IMR-90 (cell line): ENCODE measurements around the gene TBC1D9. TPM values are rescaled to one million over a fixed set of nuclear protein-coding genes. Genes with fewer than 3 reads are reported as not detected.

Experiments used
- ATAC-seq: fragments of 200-7000 bp; cut with Tn5 transposase; 2 replicates; pipeline ENCODE4 v1.9.1; 2020; ENCODE audit warnings: low read depth, mild to moderate bottlenecking, moderate library complexity
- BruUV-seq: library from RNA; stranded (reverse); fragments of 400-500 nt; replicated peaks from 2 replicates; lab custom pipeline; 2021; lab: Mats Ljungman, UMichigan
- CTCF ChIA-PET: fragments of 300-600 bp; formaldehyde crosslinking; extraction: SDS; loops from one replicate; lab custom pipeline; 2021; ENCODE audit warnings: antibody characterized with exemption; lab: Yijun Ruan, JAX
- POLR2A ChIA-PET: fragments of 300-600 bp; sonication (Branson Sonifier 250); formaldehyde crosslinking; loops from one replicate; lab custom pipeline; 2022; ENCODE audit warnings: antibody characterized with exemption; ENCODE audit not compliant: unreplicated experiment; lab: Charles Lee
- DNase-seq: peaks from one replicate; pipeline ENCODE4 v3.0.0; 2013
- H2AFZ ChIP-seq: replicated peaks from 2 replicates; pipeline ENCODE3; 2013; ENCODE audit warnings: low read length, mild to moderate bottlenecking; ENCODE audit not compliant: poor library complexity
- H2AK5ac ChIP-seq: 2 replicates; pipeline ENCODE4 v1.6.1; 2013; ENCODE audit warnings: low read depth, low read length, inconsistent platforms
- H2AK9ac ChIP-seq: replicated peaks from 2 replicates; pipeline ENCODE3; 2013; ENCODE audit warnings: mild to moderate bottlenecking, low read depth, low read length, moderate library complexity; ENCODE audit not compliant: poor library complexity
- H2BK120ac ChIP-seq: 2 replicates; pipeline ENCODE4 v1.6.1; 2013; ENCODE audit warnings: low read depth, low read length, inconsistent platforms
- H2BK15ac ChIP-seq: 3 replicates; pipeline ENCODE4 v1.6.1; 2013; ENCODE audit warnings: low read depth, low read length, inconsistent platforms
- H2BK20ac ChIP-seq: 2 replicates; pipeline ENCODE4 v1.6.1; 2013; ENCODE audit warnings: low read depth, mild to moderate bottlenecking, inconsistent platforms, low read length, moderate library complexity
- H2BK5ac ChIP-seq: 2 replicates; pipeline ENCODE4 v1.6.1; 2013; ENCODE audit warnings: mild to moderate bottlenecking, low read depth, low read length, inconsistent platforms; ENCODE audit not compliant: poor library complexity, severe bottlenecking
- H3K14ac ChIP-seq: replicated peaks from 2 replicates; pipeline ENCODE4 v1.6.1; 2013; ENCODE audit warnings: low read depth, low read length, inconsistent platforms
- H3K18ac ChIP-seq: 2 replicates; pipeline ENCODE4 v1.6.1; 2013; ENCODE audit warnings: low read depth, low read length, control low read depth
- H3K23ac ChIP-seq: 2 replicates; pipeline ENCODE4 v1.6.1; 2013; ENCODE audit warnings: low read depth, low read length, inconsistent platforms
- H3K27ac ChIP-seq: 2 replicates; pipeline ENCODE4 v1.5.1; 2013; ENCODE audit warnings: mild to moderate bottlenecking, control low read depth, low read length; ENCODE audit not compliant: insufficient read depth
- H3K27me3 ChIP-seq: 2 replicates; pipeline ENCODE4 v1.6.1; 2013; ENCODE audit warnings: low read length; ENCODE audit not compliant: control insufficient read depth, insufficient read depth
- H3K36me3 ChIP-seq: 2 replicates; pipeline ENCODE4 v1.6.1; 2013; ENCODE audit warnings: low read length, mixed read lengths; ENCODE audit not compliant: control insufficient read depth, insufficient read depth
- H3K4ac ChIP-seq: 2 replicates; pipeline ENCODE4 v1.6.1; 2013; ENCODE audit warnings: low read depth, low read length, inconsistent platforms
- H3K4me1 ChIP-seq: 2 replicates; pipeline ENCODE4 v1.6.1; 2013; ENCODE audit warnings: low read length, mixed read lengths; ENCODE audit not compliant: control insufficient read depth, insufficient read depth
- H3K4me2 ChIP-seq: 2 replicates; pipeline ENCODE4 v1.6.1; 2013; ENCODE audit warnings: low read depth, mild to moderate bottlenecking, control low read depth, low read length, moderate library complexity
- H3K4me3 ChIP-seq: 2 replicates; pipeline ENCODE4 v1.5.1; 2013; ENCODE audit warnings: low read depth, mild to moderate bottlenecking, control low read depth, low read length, moderate library complexity; ENCODE audit not compliant: insufficient read depth
- H3K56ac ChIP-seq: 2 replicates; pipeline ENCODE4 v1.6.1; 2013; ENCODE audit warnings: low read length, inconsistent platforms; ENCODE audit not compliant: insufficient read depth; ENCODE audit errors: extremely low read depth
- H3K79me1 ChIP-seq, 2 experiments: 2 replicates each; pipeline ENCODE4 v1.6.1; 2013; ENCODE audit warnings: low read length in 2 of 2, inconsistent platforms in 1 of 2, low read depth in 1 of 2
- H3K9ac ChIP-seq: 2 replicates; pipeline ENCODE4 v1.6.1; 2013; ENCODE audit warnings: low read depth, low read length, control low read depth
- H3K9me1 ChIP-seq: 2 replicates; pipeline ENCODE4 v1.6.1; 2013; ENCODE audit warnings: low read length, inconsistent platforms; ENCODE audit not compliant: insufficient read depth
- H3K9me3 ChIP-seq: 2 replicates; pipeline ENCODE4 v1.6.1; 2013; ENCODE audit warnings: low read length; ENCODE audit not compliant: control insufficient read depth, insufficient read depth
- H4K20me1 ChIP-seq: 2 replicates; pipeline ENCODE4 v1.6.1; 2013; ENCODE audit warnings: low read length, inconsistent platforms; ENCODE audit not compliant: insufficient read depth
- H4K5ac ChIP-seq: 2 replicates; pipeline ENCODE4 v1.6.1; 2013; ENCODE audit warnings: mild to moderate bottlenecking, low read depth, low read length, control low read depth
- H4K8ac ChIP-seq, 2 experiments: 2 replicates each; pipeline ENCODE4 v1.6.1; 2013; ENCODE audit warnings: low read depth in 2 of 2, low read length in 2 of 2, control low read depth in 1 of 2, inconsistent platforms in 1 of 2
- H4K91ac ChIP-seq: 2 replicates; pipeline ENCODE4 v1.6.1; 2013; ENCODE audit warnings: low read depth, low read length, inconsistent platforms; ENCODE audit not compliant: insufficient read depth
- CEBPB ChIP-seq: IDR thresholded peaks from 2 replicates; pipeline ENCODE4 v1.6.1; 2012; ENCODE audit warnings: low read depth, low read length, improper control_type of control experiment
- CHD1 ChIP-seq: IDR thresholded peaks from 2 replicates; pipeline ENCODE4 v1.6.1; 2012; ENCODE audit warnings: low read depth, low read length, improper control_type of control experiment
- ELK1 ChIP-seq: fragments of 150-350 bp; IDR thresholded peaks from 2 replicates; pipeline ENCODE4 v1.6.1; 2016; ENCODE audit warnings: low read depth, mild to moderate bottlenecking, low read length, moderate library complexity, borderline replicate concordance
- FOS ChIP-seq: fragments of 150-350 bp; IDR thresholded peaks from 2 replicates; pipeline ENCODE4 v1.6.1; 2016; ENCODE audit warnings: low read depth, low read length
- MAFK ChIP-seq: IDR thresholded peaks from 2 replicates; pipeline ENCODE4 v1.6.1; 2012; ENCODE audit warnings: low read depth, low read length, improper control_type of control experiment
- MAZ ChIP-seq: IDR thresholded peaks from 2 replicates; pipeline ENCODE4 v1.6.1; 2012; ENCODE audit warnings: low read depth, mild to moderate bottlenecking, low read length, improper control_type of control experiment, moderate library complexity, borderline replicate concordance
- MXI1 ChIP-seq: IDR thresholded peaks from 2 replicates; pipeline ENCODE4 v1.6.1; 2012; ENCODE audit warnings: low read depth, mild to moderate bottlenecking, low read length, moderate library complexity, borderline replicate concordance
- NFE2L2 ChIP-seq: fragments of 150-350 bp; IDR thresholded peaks from 2 replicates; pipeline ENCODE4 v1.6.1; 2016; ENCODE audit warnings: low read depth, mild to moderate bottlenecking, low read length
- POLR2A ChIP-seq: IDR thresholded peaks from 2 replicates; pipeline ENCODE4 v1.6.1; 2012; ENCODE audit warnings: mild to moderate bottlenecking, low read depth, low read length
- RAD21 ChIP-seq: IDR thresholded peaks from 2 replicates; pipeline ENCODE4 v1.6.1; 2012; ENCODE audit warnings: low read length, improper control_type of control experiment
- RCOR1 ChIP-seq: IDR thresholded peaks from 2 replicates; pipeline ENCODE4 v1.6.1; 2012; ENCODE audit warnings: mild to moderate bottlenecking, low read length, improper control_type of control experiment; ENCODE audit not compliant: insufficient replicate concordance
- RFX5 ChIP-seq: IDR thresholded peaks from 2 replicates; pipeline ENCODE4 v1.8.0; 2012; ENCODE audit warnings: low read depth, mild to moderate bottlenecking, low read length, moderate library complexity
- SMC3 ChIP-seq: fragments of 150-350 bp; IDR thresholded peaks from 2 replicates; pipeline ENCODE4 v1.6.1; 2016; ENCODE audit warnings: low read depth, mild to moderate bottlenecking, antibody characterized with exemption, low read length, moderate library complexity
- USF2 ChIP-seq: fragments of 150-350 bp; IDR thresholded peaks from 2 replicates; pipeline ENCODE4 v1.6.1; 2017; ENCODE audit warnings: mild to moderate bottlenecking, antibody characterized with exemption, low read length, low read depth
- WGBS, 2 experiments: methylation state at CpG; one replicate each; pipeline versions ENCODE4 v1.1.5 to v1.1.7; 2013; ENCODE audit warnings: missing lambda C conversion rate in 2 of 2; ENCODE audit not compliant: insufficient read length in 1 of 2; ENCODE audit errors: extremely low coverage in 2 of 2; 5-methylcytosine and 5-hydroxymethylcytosine counted together
- dilution Hi-C: fragments of 300-500 bp; cut with HindIII; formaldehyde crosslinking; loops from one replicate; pipeline ENCODE4 v1.14.3; 2018; ENCODE audit warnings: low sequenced_read_pairs; ENCODE audit not compliant: unreplicated experiment
- in situ Hi-C: fragments of 300-500 bp; cut with MboI; formaldehyde crosslinking; loops from 3 replicates; pipeline ENCODE4 v1.14.3; 2019; ENCODE audit warnings: low sequenced_read_pairs, inconsistent platforms, mixed read lengths
- intact Hi-C: fragments of 100-400 bp; cut with micrococcal nuclease; formaldehyde crosslinking; loops from 2 replicates; pipeline ENCODE4 v1.10.0; 2022
- polyA plus RNA-seq, 3 experiments: library from polyadenylated mRNA; depleted of rRNA; stranded (reverse); fragments of >200 nt; gene quantifications; 2 replicates each; pipeline ENCODE4 v1.2.3, GENCODE V29; 2012; ENCODE audit warnings: low replicate concordance in 1 of 3
- total RNA-seq: library from RNA; depleted of rRNA; stranded (reverse); fragments of >200 nt; gene quantifications from 2 replicates; pipeline ENCODE4 v1.2.3, GENCODE V29; 2012
- TF ChIP-seq, protein P1 (sequence below): conservative IDR thresholded peaks from 2 replicates; pipeline ENCODE4 v1.5.1; 2012; ENCODE audit warnings: mild to moderate bottlenecking, low read depth, low read length, improper control_type of control experiment

TBC1D9 gene
- total and polyA plus RNA-seq, 2 of the 4 experiments (the other 2 are of a cell fraction), result 11.7 to 15.2 TPM

- no CpG with 5 or more reads among the region's 3 CpGs for WGBS, 2 experiments
- Histone ChIP-seq H3K9me3 (no peaks in the 10 kb centered on the region), H3K9me1 (no peaks in the 10 kb centered on the region), H3K4me1 (no peaks in the 10 kb centered on the region), H2BK5ac (no peak overlapping the region), H3K14ac (no peak overlapping the region), H4K8ac (no peak overlapping the region), H2AFZ (no peak overlapping the region), H3K4me2 (no peak overlapping the region), H2AK5ac (no peak overlapping the region), H3K4me3 (no peak overlapping the region), H4K5ac (no peak overlapping the region), H3K79me1 (no peaks in the 10 kb centered on the region), H2BK120ac (no peak overlapping the region), H2BK15ac (no peak overlapping the region), H3K36me3 (no peaks in the 10 kb centered on the region), H2BK20ac (no peak overlapping the region), H2AK9ac (no peak overlapping the region), H3K9ac (no peak overlapping the region), H4K91ac (no peak overlapping the region), H3K18ac (no peak overlapping the region), H3K27me3 (peaks cover 7% of the 10 kb centered on the region), H4K20me1 (no peaks in the 10 kb centered on the region), H3K23ac (no peak overlapping the region), H3K56ac (no peak overlapping the region), H3K27ac (no peak overlapping the region), H3K4ac (no peak overlapping the region)
- intact Hi-C loops (no loop called here), in situ Hi-C loops (no loop called here), dilution Hi-C loops (no loop called here)
- TF ChIP-seq ELK1 (no peak), RAD21 (no peak), SMC3 (no peak), CEBPB (no peak), MAZ (no peak), MAFK (no peak), POLR2A (no peak), USF2 (no peak), RFX5 (no peak), FOS (no peak), NFE2L2 (no peak), RCOR1 (no peak), MXI1 (no peak), CHD1 (no peak)
- TF ChIP-seq, protein P1, sequence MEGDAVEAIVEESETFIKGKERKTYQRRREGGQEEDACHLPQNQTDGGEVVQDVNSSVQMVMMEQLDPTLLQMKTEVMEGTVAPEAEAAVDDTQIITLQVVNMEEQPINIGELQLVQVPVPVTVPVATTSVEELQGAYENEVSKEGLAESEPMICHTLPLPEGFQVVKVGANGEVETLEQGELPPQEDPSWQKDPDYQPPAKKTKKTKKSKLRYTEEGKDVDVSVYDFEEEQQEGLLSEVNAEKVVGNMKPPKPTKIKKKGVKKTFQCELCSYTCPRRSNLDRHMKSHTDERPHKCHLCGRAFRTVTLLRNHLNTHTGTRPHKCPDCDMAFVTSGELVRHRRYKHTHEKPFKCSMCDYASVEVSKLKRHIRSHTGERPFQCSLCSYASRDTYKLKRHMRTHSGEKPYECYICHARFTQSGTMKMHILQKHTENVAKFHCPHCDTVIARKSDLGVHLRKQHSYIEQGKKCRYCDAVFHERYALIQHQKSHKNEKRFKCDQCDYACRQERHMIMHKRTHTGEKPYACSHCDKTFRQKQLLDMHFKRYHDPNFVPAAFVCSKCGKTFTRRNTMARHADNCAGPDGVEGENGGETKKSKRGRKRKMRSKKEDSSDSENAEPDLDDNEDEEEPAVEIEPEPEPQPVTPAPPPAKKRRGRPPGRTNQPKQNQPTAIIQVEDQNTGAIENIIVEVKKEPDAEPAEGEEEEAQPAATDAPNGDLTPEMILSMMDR, result no peak
- POLR2A ChIA-PET, result no interaction called here
- BruUV-seq, result no TSS peak
- ATAC-seq, result no peak
- no peak for DNase-seq
- CTCF ChIA-PET, result interaction anchor here (0.5 kb wide), 1 partner anchor 12 kb away, joined by 3 read pairs; no protein-coding TSS in a partner anchor
These were observed 13.0 kb upstream of the TBC1D9 start for GRCh38 chr4:140769209-140769608.
